Hypothalamus (tissue), 51 donors: Measurements from ENCODE around the gene SLC26A8.
"Not testable (repeated sequence)": the region's sequence is repeated elsewhere in the genome, so short reads cannot be mapped to it uniquely, and the experiment has no call there.

Source experiments
- DNase-seq, 51 donors: peaks; one replicate each; lab custom pipeline; 2025; lab: John Stamatoyannopoulos, UW

Gene SLC26A8

DNA sequence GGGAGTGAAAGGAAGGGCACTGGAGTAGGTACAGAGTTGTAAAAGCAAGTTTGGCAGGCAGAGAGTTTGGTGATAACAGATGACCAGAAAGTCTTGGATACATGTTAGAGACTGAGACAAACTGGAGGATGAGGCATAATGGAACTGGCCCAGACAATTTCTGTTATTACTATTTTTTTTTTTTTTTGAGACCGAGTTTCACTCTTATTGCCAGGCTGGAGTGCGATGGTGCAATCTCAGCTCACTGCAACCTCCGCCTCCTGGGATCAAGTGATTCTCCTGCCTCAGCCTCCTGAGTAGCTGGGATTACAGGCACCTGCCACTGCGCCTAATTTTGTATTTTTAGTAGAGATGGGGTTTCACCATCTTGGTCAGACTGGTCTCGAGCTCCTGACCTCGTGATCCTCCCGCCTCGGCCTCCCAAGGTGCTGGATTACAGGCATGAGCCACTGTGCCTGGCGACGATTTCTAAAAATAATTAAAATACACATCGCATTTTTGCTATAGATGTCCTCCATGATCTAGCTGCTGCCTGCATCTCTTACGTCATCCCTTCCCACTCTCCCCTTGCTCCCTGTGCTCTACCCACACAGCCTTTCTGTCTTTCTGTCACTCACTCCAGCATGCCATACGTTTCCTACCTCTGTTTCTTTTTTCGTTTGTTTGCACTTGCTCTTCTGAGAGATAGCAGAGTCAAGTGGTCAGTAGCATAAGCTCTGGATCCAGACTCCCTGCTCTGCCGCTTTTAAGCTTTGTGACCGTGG lies 26.7 kb upstream of the SLC26A8 start:
- no peak for DNase-seq

DNA sequence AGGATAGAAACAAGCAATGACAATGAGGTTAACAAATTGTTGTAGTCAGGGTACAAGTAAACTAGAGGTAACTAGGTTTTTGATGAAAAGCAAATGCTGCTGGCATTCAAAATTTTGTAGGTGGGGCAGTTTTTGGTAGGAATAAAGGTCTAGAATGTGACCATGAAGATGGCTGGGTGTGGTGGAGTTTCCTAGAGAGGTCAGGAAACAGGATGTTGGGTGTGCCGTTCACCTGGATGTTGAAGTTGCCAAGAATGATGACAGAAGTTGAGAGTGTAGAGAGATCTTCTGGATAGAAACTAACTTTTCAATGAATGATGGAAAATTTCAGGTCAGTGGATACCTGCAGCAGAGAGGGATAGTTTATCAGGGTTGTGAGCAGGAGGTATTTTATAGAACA lies 25.9 kb upstream of the SLC26A8 start:
- no peak for DNase-seq

DNA sequence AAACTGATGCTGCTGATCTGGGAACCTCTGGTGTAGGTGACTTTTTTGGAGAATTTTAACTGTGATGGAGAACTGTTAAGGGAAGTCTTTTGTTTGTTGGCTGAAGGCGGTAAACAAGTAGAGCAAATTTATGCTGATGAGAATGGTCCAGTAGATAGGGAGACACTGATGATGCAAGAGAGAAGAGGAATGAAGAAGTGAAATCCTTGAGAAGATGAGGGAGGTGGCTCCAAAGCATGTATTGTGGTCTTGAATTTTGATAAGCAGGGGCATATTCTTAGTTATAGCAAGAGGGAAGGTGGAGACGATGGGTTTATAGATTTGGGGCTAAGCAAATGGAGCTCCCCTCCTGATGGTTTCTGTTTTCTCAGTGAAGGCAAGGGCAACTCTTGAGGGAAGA lies 25.1 kb upstream of the SLC26A8 start:
- no peak for DNase-seq

DNA sequence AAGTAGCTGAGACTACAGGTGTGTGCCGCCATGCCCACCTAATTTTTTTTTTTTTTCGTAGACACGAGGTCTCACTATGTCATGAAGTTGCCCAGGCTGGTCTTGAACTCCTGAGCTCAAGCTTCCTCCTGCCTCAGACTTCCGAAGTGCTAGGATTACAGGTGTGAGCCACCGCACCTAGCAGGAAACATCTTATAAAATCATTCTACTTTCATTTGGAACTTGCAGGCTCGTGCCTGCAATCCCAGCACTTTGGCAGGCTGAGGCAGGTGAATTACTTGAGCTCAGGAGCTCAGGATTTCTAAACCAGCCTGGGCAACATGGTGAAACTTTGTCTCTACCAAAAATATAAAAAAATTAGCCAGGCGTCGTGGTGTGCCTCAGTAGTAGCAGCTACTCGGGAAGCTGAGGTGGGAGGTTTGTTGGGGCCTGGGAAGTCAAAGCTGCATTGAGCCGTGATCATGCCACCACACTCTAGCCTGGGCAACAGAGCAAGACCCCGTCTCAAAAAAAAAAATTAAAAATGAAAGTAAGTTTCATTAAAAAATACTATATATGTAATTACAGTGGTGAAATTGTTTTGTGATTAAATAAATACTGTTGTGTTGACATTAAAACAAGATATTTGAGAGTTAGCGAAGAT lies 18.3 kb upstream of the SLC26A8 start:
- no peak for DNase-seq

DNA sequence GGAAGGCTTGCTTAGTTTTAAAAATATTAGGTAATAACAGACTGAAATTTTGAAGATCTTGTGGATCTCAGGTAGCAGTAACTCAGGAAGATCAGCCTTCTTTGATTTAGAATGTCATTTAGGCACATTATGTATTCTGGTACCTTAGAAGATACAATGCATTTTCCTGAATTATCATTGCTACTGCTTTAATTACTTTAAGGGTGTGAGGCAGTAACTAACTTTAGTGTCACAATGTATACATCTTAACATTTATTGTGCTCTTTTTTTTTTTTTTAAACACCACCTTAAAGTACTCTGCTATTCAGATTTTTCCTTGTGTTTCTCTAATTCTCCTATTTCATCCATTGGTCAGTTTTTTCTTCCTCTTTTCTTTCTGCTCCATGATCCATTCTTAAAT lies 16.5 kb upstream of the SLC26A8 start:
- DNase-seq = no peak

DNA sequence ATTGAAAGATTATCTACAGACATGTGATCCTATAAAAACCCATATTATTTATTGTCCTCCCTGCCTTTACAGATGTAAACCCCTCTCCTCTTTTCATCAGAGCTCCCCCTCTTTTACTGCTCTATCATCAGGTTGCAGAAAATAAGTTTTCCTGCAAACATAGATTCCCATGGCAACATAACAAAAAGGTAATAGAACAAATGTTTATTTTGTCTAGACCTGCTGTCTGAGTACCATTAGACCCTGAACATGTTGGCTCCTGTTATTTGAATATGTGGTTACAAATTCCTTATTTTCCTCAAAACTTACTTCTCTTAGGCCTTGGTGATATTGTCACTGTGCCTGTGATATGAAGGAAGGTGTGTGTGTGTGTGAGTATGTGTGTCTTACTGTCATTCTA lies 14.7 kb upstream of the SLC26A8 start:
- no peak for DNase-seq

DNA sequence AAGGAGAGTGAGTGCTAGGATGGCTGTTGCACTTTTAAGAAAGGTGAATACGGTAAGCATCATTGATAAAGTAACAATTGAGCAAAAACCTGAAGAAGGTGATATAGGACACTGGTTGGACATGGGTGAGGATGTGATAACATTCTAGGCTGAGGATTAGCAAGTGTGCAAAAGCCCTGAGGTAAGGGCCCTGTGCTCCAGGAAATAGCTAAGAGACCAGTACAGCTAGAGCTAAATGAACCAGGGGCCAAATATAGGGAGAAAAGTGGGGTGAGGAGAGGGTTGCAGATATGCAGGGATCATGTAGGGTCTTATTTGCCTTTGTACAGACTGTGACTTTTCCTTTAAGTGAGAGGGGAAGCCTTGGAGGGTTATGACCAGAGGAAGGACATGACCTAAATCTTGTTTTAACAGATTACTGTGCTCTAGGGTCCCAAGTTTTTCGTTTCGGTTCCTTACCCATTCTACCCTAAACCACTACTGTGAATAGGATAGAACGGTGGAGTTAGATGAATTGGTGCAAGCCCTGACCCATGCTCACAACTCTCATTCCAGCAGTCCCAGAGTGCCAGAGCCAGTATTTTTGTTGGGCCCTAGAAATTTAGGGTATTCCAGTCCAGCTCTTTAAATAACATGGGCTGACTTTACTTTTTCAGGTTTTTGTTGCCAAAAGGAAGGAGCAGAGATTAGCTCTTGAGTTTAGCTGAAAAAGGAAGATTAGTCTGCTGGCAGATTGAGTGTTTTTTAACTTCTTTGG lies 13.9 kb upstream of the SLC26A8 start:
- DNase-seq = no peak

DNA sequence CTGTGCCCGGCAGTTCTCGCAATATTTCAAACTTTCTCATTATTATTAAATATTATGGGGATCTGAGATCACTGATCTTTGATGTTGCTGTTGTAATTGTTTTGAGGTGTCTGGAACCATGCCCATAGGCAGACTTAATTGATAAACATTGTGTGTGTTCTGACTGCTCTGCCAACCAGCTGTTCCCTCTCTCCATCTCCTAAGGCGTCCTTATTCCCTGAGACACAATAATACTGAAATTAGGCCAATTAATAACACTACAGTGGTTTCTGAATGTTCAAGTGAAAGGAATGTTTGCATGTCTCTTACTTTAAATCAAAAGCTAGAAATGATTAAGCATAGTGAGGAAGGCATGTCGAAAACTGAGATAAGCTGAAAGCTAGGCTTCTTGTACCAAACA lies 10.8 kb upstream of the SLC26A8 start:
- DNase-seq = no peak

DNA sequence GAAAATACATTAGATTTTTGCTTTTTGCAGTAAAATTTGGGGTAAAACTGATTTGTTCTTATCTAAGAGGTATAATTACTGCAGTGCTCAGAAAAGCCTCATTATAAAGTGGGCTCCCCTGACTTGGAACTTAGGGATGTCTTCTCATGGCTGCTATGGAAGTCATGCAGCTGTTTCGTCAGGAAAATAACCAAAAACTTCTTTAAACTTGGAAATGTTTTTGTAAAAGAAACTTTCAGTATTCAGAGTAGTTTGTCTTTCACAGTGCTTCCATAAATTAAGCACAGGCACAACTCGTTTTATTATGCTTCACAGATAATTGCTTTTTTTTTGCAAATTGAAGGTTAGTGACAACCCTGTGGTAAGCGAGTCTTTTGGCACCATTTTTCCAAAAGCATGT lies 10.0 kb upstream of the SLC26A8 start:
- no peak for DNase-seq

DNA sequence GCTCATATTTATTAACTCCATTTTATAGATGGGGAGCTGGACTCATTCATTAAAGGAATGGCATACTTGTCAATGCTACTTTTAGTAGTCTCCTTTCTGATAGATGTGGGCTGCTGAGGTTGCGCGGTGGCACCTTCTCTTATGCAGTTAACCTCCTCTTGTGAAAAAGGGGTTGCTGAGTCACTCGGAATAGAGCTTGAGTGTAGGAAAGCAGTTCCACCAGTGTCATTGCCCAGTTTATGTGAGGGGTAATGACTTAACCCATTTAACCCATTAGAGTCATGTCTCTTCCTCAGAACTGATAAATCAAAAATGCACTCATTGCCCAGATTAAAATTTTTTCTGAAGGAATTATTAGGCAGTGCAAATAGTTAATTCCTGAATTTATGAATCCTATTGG lies 9.5 kb upstream of the SLC26A8 start:
- no peak for DNase-seq

DNA sequence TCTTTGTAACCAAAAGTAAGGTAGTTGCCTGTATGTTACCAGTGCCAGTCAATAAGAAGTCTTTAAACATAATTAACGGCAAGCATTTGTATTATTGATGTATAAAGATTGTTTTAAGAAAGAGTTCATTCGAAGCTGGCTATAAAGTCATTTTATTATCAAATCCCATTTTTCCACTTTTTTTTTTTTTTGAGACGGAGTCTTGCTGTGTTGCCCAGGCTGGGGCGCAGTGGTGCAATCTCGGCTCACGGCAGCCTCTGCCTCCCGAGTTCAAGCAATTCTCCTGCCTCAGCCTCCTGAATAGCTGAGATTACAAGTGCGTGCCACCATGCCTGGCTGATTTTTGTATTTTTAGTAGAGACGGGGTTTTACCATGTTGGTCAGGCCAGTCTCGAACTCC lies 8.7 kb upstream of the SLC26A8 start:
- not testable (repeated sequence) for DNase-seq

DNA sequence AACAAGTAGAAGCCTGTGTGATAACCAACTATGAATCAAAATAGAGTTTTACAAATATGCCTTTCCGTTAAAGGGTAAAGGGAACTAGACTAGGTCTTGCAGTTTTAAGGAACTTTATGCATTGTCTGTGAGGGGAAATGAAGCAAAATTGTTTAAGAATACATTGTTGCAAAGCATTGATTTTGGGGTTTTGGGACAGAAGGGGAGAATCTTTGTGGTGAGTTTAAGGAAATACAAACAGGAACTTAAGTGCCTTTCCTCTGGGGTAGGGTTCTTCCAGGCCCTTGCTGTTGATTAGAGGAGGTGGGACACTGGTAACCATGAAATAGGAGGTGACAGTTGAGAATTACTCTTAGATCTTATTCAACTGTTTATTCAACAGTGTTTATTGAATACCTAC lies 7.8 kb upstream of the SLC26A8 start:
- DNase-seq = no peak

DNA sequence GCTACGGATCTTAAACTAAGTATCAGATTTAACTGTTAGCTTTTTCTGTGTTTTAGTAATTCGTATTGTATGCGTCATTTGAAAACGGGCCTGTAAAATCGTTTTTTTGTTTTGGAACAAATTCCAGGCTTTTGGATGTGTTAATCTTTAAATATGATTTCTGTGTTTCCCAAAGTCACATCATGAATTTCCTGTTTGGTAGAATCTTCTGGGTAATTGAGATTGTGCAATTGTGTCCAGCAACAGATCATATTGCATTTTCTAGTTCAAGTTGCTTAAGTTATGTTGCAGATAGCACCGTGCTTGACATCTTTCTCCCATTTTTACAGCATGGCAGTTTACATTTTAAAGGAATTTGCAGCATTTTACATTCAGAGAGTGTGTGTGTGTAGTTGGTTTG lies 5.0 kb upstream of the SLC26A8 start:
- no peak for DNase-seq

DNA sequence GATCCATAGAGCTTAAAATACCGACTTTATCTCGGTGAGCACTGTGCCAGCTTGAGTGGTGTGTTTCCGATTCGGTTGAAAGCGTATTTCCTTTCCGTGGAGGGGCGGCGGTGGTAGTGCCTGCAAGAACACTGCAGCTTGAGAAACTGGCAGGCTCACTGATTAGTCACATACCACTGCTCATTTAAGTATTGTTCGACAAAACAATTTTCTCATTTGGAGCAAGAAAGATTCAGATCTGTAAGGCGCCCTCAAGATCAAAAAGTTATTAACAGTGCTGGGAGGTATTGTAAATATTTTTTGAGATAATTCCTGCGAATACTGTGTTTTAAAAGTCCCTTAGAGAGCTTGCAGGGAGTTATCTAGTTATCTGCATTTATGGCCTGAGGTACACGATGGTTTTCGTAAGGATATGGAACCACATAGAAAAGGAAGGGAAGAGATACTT lies 4.5 kb upstream of the SLC26A8 start:
- DNase-seq = peak in 31 of 51 donors; percentile 4 to 64 (median 25)

DNA sequence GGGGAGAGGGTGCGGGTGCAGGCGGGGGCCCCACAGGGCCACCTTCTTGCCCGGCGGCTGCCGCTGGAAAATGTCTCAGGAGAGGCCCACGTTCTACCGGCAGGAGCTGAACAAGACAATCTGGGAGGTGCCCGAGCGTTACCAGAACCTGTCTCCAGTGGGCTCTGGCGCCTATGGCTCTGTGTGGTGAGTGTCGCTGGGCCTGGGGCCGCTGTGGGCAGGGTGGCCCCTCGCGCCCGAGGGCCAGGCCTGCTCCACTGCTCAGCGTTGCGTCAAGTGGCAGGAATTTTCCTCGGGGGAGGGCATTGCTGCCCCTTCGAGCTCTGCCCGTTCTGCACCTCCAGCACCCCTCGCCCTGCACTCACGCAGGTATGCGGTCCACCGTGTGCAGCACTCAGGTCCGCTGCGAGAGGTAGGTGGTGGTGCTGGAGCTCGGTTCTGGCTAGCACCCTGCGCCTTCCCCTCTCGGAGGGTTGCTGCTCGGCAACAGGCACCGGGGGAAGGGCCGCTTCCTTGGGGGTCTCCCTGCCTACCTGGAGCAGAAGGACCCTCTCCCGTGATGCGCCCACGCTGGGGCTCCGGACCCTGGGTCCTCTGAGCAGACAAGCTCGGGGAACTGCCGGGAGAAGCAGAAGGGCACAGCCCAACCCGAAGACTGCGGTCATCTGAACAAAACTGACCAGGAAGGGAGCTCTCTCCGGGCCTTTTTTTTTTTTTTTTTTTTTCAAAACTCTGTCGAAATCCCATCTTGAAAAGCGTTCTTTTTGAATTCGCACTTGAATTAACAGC lies 3.8 kb upstream of the SLC26A8 start:
- peak in 33 of 51 donors; percentile 19 to 74 (median 40) for DNase-seq

DNA sequence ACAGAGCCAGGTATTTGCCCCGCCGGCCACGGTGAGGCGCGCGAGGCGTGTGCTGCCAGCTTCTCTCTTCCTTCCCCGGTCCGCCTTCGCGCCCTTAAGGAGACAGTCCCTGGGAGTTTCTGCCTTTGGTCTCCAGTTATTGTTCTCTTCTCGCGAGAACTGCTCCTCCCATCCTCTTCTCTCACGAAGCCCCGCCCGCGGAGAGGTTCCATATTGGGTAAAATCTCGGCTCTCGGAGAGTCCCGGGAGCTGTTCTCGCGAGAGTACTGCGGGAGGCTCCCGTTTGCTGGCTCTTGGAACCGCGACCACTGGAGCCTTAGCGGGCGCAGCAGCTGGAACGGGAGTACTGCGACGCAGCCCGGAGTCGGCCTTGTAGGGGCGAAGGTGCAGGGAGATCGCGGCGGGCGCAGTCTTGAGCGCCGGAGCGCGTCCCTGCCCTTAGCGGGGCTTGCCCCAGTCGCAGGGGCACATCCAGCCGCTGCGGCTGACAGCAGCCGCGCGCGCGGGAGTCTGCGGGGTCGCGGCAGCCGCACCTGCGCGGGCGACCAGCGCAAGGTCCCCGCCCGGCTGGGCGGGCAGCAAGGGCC lies 3.2 kb upstream of the SLC26A8 start, which contains the start of gene MAPK14:
TSS of gene MAPK14 (plus strand) at position 308 of the 587 bp plus-strand sequence. CDS start 350 bp downstream, outside the sequence.
- peak; percentile 50 to 99 (median 96) for DNase-seq

DNA sequence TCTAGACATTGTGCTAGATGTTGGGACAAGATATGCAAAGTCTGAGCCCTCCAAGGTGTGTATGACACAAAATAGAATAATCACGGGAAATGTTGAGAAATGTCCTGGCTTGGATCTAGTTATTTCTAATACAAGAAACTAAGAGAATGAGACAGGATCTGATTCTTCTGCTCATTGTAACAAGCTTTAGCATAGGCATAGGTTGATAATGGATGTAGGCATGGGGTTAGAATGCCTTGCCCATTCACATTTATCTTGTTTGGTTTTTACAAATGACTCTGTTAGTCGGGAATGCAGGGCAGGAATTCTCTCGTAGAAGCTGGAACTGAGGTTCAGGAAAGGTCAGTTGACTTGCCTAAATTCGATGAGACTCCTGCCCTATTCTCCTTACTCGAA lies 1.5 kb upstream of the SLC26A8 start:
- DNase-seq = no peak

DNA sequence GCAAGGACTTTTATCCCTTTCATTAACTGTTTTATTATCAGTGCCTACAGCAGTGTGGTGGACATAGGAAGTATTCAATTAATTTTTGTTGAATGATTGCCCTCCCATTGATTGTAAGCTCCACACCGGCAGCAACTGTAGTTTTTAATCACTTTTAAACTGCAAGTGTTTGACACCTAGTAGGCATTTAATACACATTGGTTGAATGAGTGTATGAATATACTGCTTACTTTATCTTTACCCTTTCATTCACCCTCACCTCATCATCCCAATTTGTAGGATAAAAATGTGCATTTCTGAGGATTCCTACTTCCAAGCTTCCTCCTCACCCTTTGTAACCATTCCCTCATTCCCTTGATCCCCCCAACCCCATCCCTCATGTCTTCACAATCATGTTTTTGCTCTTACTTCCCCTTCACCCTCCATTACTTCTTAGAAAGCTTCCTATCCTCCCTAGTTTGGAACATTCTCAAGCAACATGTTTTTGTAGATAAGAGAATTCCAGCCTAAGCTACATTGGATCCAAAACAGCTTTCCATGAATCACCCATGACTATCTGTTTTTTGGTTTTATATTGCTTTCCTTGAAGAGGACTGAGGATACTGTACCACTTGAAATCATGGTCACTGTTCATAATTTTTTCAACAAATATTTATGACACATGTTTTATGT lies 955 bp upstream of the SLC26A8 start:
- no peak for DNase-seq

DNA sequence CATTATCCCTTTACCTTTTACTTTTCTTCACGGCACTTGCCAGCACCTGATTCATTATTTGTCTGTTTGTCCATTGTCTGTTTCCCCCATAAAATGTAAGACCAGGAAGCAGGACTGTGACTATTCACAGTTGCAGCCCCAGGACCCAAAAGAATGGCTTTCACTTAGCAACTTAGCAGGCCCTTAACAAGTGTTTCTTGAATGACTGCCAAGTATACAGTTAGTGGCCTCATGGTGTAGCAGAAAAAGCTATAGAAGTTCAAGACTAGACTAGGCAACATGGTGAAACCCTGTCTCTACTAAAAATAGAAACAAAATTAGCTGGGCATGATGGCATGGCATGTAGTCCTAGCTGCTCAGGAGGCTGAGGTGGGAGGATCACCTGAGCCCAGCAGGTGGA lies 4.3 kb downstream of the SLC26A8 start:
- no peak for DNase-seq

DNA sequence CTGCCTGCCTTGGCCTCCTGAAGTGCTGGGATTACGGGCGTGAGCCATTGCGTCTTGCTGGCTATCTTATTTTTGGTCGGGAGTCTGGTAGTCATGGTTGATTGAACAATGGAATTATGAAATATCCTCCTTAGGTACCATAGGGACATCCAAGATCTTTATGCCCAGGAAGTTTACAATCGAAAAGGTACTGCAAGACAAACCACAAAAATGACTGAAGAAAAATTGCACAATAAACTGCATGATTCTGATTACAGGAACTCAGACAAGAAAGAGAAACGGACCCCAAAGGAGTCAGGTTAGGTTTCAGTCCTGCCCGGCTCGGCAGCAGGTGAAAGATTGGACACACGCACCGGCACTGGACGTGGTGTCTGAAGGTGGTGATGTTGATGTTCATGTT lies 5.3 kb downstream of the SLC26A8 start:
- DNase-seq = no peak
